GM18519 (cell line): ENCODE results near the gene ARFGAP2.

Experiments used
- ATAC-seq: cut with Tn5 transposase; IDR thresholded peaks from one replicate; pipeline ENCODE4 v1.9.1; 2021; ENCODE audit warnings: mild to moderate bottlenecking, moderate library complexity; ENCODE audit not compliant: unreplicated experiment, low FRiP score

Gene ARFGAP2

DNA sequence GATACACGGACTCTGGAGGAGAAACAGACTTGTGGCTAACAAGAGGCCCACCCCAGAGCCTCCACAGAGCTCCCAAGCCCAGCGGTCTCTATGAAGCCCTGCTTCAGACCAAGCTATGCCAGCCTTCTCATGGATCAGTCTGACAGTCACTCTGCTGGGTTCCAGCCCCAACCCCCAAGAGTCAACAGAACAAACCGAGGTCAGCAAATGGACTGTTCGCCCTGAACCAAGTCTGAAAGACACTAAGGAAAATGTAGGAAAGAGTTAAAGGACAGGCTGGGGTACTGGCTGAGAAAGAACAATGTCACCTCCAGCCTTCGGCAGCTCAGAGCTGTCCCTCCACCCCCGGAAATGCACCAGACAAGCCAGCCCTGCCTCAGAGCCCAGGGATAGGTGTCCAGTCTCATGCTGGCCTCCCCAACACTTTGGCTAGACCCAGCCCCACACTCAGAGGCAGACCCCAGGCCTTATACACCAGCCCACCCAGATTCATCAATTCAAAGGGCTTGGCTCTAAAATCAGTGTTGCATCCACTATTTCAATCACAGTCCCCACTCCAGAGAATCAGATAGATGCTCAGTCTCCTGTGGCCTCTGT, 3.8 kb downstream of the ARFGAP2 start:
- ATAC-seq: no peak

DNA sequence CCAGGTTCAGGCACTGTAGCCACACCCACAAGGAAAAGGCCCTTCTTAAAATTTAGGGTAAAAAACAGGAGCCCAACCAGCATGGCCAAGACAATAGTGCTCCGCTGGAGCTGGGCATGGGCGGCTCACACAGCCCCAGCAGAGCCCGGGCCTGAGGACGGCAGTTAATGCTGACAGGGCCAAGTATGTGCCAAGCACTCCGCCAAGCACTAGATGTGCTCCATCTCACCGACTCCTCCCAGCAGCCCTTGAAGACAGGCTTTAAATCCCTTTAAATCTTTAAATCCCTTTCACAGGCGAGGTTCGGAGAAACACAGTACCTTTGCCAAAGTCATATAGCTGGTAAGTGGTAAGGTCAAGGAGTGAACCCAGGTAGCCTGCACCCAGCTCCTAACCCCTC, 4.8 kb downstream of the ARFGAP2 start:
- no peak for ATAC-seq

DNA sequence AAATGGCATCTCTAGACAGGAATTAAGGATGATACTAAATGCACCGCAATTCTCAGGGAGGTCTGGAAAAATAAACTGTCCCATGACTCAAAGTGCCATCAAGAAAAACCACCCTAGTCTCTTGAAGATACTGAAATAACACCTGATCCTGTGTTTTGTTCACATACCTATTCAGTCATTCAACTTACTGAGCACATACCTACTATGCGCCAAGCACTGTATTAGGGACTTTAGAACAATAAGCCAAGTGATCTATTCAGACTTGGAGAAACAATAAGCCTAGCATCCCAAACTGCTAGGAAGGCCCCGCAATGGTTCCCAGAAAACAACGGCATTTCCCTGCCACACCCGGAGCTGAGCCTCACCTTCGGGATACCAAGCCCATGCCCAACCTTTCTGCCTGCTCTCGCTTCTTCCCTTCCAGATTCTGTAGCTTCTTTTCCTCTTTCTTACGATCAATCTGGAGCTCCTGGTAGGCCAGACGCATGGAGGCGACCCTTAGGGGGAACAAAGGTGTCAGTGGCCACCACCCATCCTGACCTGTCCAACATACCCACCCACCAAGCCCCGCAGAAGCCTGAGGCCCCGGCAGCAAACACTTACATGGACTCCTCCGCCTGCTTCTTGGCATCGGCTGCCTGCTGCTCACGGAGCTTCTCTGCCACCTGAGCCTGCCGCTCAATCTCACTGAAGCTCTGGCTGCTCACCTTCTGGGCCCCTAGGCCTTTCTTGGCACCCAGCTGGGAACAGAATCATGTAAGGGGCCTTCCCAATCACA, 5.4 kb downstream of the ARFGAP2 start:
- no peak for ATAC-seq

DNA sequence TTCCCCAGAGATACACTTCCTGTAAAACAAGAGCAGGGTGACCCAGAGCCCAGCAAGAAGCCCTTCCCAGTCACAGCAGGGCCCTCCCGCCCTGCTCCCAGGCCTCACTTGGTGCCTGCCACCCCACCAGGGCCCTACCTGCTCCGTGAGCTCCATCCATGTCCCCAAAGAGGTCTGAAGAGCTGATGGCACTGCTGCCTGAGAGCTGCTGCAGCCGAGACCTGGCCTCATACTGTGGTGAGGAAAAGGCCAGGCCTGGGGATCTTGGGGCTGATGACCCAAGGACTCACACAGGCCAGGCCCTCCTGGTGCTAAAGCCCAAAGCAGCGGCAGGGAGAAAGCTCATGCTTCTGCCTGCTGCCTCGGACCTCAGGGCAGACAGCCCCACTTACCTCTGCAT, 10.3 kb downstream of the ARFGAP2 start:
- no peak for ATAC-seq

DNA sequence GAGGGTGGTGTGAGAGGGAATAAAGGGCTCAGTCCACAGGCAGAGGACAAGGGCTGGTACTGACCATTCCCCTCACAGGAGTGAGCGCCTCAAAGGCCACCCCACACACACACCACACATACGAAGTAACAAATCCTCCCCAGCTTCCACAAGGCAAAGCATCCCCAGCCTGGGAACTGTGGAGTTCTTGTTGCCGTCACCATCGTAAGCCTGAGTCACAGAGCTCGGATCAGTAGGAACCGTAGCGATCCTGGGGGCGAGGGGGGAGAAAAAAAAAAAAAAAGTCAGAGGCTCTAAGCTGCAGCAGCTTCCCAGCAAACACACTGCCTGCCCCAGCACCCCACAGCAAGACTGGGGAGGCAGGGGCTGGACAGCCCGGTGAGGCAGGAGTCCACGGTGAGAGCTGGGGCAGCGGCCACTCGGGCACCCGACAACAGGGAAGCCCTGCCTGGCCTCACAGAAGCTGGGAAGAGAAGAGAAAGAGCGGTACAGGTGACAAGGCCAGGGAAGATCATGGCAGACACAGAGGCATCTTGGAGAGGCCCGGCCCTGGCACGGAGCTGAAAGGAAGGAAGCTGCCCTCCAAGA, 11.3 kb downstream of the ARFGAP2 start:
- ATAC-seq: no peak

DNA sequence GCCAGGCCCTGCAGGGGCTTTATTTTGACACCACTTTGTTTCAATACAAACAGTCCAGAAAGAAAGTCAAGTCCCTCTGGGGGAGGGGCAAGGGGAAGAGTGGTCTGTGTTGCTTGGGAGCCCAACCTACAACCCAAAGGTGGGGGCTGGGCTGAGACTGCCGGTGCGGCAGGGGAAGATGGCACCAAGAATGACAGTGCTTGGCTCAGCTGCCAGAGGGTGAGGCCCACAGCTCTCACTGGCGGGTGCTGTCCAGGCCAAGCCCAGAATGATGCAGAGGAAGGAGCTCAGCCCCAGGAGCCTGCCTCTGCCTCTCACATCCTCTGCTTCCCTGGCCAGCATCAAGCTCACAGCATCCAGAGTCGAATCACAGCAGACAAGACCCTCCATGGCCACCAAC, 12.4 kb downstream of the ARFGAP2 start:
- no peak for ATAC-seq

DNA sequence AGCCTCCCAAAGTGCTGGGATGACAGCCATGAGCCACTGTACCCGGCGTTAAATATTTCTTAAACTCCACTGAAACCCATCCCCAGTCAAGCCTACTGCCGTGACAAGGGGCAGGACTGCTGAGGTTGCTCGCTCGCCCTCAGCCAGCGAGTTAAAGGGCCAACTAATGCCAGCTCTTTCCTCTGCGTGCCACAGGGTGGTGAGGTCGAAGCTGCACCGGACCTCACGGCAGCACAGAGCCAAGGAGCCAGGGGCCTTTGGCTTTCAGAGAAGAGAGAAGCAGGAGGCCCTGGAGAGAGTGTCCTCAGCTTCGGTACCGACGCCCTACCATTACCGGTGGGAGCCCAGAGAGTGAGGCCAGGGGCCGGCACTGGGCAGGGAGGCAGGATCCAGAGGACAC, 12.8 kb downstream of the ARFGAP2 start:
- no peak for ATAC-seq

DNA sequence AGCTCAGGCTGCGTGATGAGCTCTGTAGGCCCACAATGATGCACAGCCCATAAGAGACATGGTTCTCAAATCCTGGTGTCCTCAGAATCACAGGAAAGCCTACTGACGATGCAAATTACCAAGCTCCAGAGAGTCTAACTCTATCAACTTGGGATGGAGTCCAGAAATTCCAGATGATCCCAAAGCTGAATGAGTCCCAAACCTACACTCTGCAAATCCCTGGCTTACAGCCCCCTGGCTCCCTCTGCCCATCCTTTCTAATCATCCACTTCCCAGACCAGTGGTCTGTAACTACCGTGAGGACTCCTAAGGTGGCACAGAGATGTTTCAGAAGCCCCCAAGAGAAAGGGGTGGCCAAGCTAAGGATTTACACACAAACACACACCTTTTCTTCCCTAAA, 13.5 kb downstream of the ARFGAP2 start:
- ATAC-seq: no peak

DNA sequence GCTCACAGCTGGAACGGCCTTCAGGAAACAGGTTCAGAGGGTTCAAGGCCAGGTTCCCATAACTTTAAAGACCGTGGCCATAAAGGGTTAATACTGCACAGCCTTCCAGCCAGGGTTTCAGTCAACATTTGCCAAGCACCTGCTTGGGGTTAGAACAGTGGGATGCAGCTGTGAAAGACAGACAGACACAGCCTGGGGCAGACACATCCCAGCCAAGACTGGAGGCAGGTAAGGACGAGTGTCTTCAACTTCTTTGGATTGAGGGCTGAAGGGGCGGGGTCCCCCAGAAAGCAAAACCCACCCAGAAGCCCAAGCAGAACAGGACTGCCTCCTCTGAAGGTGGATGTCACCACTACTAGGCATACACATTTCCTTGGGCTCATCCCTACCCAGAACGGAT, 14.3 kb downstream of the ARFGAP2 start:
- no peak for ATAC-seq

DNA sequence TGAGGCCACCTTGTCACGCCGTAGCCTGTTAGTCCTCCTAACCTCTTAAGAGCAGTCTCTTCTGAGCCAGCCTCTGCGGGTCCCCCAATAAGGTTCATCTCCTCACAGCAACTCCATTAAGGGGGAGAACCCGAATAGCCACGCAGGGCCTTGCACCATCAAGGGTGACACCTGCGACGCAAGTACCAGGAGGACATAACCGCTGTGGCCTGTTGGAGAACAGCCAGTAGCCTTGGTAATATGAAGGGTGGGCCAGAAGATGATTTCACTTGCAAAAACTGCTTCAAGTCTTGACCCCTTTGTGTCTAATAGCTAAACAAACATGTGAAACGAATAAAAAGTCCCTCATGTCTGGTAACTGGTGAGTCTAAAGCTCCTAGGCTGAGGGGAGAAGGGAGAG, 14.8 kb downstream of the ARFGAP2 start:
- ATAC-seq: no peak

DNA sequence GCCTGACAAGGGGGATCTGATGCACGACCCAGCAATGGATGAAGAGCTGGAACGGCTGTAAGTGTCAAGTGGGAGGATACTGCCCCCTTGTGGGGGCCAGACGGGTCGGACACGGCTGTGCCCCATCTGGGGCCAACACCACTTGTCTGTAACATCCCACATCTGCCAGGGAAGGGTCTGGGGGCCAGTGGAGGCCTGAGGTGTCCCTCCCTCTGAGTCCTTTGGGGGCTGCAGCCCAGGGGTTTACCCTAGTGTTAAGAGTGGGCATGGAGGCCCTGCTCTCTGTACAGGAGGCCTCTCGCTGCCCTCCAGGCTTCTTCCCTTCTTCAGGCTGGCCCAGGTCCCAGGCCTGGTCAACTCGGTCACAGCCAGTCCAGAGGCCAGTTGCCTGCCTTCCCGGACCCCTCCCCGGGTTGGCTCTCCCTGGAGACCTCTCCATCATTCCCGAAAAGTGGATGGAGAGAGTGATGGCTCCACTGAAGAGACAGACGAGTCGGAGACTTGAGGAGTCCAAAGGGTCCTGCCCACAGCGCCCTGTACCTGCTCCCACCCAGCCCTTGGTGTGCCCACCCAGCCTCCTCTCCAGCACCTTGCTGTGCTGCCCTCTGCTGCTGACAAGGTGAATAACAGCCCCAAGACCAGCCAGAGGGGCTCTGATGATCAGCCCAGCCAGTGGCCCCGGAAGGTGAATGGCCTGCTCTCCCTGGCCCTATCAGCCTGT, 15.4 kb downstream of the ARFGAP2 start:
- no peak for ATAC-seq

DNA sequence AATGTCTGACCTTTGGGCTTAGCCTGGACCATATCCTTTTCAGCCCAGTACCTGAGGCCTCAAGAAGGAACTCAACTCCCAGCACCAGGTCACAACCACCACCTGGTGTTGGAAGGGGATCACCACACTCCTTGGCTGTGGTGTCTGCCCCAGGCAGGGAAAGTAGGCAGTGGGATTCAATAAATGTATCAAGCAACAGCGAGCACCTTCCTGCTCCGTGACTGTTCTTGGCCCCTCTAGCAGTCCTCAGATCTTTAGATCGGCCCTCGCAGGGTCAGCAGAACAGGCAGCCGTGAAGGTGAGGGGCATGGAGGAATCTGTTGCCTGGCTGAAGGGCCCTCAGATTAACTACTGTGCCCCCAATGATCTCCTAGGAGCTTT, 15.9 kb downstream of the ARFGAP2 start:
- no peak for ATAC-seq

DNA sequence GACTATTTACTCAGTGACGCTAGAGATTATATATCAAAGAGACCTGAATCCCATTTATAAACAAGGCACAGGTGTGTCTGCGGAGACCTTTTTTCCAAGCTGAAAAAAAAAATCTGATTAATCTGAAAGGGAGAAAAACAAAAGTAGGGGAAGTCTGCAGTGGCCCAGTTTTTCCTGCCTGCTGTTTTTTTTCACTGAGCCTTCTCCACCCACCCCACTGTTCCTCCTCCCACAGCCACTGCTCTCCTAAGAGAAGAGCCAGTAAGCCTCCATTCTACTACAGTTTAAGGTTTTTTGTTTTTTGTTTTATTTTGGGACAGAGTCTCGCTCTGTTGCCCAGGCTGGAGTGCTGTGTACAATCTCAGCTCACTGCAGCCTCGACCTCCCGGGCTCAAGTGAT, 18.4 kb downstream of the ARFGAP2 start:
- no peak for ATAC-seq

DNA sequence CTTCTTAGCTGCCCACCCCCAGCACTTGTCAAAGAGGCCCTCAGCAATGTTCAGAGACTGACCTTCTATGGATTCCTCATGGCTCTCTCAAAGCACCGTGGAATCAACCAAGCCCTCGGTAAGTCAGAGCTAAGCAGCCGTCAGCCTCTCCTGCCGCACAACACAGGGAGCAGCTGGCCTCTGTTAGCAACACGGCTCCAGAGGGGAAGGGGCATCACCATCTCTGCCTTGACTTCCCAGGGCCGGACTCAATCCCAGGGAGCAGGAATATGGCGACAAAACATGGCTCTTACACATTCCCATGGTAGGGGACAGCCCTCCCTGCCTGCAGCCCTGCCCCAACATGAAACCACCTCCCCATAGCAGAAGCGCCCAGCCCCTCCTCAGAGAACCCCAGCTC, 18.9 kb downstream of the ARFGAP2 start:
- no peak for ATAC-seq

DNA sequence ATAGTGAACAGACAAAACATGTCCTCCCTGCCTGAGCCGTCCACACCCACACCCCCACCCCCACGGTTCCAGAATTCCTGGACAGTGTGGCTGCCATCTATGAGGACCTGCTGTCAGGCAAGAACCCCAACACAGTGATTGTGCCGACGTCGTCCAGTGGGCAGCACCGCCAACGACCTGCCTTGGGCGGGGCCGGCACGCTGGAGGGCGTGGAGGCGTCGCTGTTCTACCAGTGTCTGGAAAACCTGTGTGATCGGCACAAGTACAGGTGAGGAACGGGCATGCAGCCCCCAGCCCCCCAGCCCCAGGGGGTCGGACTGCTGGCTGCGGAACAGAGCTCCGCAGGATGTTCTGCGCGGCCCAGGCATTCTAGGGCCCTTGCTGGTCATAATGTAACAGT, 19.7 kb downstream of the ARFGAP2 start:
- no peak for ATAC-seq

DNA sequence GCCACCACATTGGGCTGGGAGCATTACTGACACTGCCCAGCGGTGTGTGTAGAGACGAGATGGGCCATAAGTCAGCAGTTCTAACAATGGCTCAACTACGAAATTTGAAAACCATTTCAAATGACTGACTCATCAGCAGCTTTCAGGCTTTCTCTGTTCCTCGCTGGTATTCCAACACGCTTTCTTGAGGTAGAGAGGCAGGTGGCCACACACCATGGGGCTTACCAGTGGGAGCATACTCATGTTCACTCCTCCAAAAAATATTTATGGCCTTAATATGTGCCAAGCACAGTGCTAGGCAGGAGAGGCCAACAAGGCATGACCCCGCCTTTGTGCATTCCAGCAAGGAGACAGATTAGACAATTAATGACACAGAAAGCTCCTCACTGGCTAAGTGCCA, 20.3 kb downstream of the ARFGAP2 start:
- ATAC-seq: no peak

DNA sequence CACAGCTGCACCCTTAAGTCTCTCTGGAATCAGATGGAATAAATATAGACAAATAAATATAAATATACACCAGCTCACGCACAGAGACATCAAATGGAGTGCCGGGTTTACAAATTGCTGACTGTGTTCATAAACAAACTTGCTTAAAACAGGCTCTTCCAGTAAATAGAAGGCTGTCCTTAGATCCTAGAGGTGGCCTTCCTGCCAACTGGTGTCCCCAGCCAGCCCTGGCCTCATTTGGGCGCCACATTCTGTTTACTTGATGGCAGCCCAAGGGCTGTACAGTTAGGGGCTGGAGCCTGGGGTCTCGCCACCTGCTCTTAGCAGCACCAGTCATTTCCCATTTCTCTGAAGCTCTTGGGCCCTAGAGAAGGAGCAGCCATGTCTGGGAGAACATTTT, 20.8 kb downstream of the ARFGAP2 start:
- no peak for ATAC-seq

DNA sequence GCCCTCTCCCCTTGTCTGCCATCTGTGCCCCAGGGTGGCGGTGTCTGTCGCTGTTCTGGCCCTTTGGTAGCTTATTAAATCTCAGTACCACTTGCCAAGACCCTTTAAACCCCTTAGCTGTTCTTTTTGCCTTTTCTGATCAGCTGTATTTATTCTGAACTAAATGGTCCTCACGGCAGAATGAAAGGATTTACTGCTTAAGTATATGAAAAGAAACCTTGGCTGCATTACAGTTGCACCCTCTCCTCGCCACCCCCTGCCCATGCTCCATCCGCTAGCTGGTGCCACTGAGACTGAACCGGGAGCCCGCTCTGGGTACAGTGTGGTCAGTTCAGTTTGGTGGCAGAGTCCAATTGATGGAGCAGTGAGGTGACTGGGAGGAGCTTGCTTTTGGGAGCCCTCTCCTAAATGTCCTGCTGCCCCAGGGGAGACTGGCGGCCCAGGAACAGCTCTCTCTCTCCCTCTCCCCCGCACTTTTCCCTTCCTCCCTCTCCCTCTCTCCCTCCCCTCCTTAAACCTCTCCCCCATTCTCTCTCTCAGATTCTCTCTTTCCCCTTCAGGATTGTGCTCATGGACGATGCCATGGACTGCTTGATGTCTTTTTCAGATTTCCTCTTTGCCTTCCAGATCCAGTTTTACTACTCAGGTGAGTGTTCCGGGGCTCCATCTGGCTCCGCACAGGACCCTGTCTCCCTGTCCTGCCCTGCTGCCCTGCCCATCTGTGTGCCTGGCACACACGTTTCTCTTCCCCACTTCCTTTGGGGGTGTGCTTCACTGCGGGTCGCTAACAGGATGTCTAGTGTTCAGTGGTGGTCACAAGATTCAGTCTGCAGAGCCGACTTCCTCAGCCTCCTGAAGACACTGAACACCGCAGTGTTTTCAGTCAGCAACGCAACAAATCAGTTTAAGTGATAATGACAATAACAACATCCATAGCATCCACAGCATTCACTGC, 21.8 kb downstream of the ARFGAP2 start:
- ATAC-seq: no peak

DNA sequence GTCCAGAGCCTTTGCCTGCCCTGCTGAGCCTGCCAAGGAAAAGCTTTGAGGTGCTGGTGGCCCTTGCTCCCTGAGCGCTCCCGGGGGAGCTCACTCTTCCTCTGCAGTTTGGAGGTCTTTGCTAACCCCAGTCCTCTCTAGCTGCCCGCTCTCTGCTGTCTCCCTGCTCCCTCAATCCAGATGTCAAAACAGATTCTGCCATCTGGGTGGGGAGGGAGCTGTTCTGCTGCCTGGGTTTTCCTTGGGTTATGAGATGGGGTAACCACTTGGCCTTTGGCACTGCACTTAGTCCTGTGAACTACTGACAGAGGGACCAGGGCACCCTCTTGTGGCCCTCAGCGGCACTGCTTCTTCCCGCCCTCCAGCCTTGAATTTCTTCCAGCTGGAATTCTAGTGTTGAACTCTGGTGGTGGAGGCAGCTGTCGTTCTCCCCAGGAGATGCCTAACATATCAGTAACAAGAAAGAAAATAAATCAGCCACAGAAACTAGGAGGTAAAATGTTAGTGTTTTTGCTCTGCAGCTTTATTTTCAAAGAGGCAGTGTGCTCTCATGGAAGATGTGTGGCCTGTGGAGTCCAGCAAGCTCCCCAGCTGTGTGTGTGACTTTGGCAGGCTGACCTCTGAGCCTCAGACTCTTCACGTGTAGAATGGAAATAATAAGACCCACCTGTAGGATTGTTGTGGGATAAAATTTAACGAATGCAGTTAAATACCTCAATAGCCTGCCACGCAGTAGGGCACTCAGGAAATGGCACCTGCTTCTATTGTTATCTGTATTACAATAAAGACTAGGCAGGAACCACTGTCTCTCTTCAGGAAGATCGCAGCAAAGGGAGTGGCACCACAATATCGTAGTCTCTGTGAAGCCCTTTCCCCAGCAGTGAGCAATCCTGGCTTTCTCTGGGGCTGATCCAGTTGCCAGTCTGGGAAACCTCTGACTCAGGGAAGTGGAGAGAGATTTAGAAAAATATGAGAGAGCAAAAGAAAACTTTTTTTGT, 23.4 kb downstream of the ARFGAP2 start:
- no peak for ATAC-seq
